K562 (cell line): ENCODE results near the gene TBC1D16. TPM values are rescaled to one million over a fixed set of nuclear protein-coding genes. Genes with fewer than 3 reads are reported as not detected.

Source experiments
- ATAC-seq: fragments of 200-7000 bp; cut with Tn5 transposase; 3 replicates; pipeline ENCODE4 v1.9.1; 2020; ENCODE audit warnings: moderate library complexity
- BruUV-seq: library from RNA; stranded (reverse); fragments of 400-500 nt; replicated peaks from 2 replicates; lab custom pipeline; 2021; lab: Mats Ljungman, UMichigan
- CTCF ChIA-PET: fragments of 300-600 bp; formaldehyde crosslinking; extraction: SDS; loops from one replicate; lab custom pipeline; 2021; ENCODE audit warnings: low intra/inter-chr PET ratio; lab: Yijun Ruan, JAX
- POLR2A ChIA-PET: fragments of 300-600, 350-650 bp; sonication (Branson Sonifier 250); formaldehyde crosslinking; extraction: SDS; loops from one replicate; lab custom pipeline; 2021; ENCODE audit warnings: antibody characterized with exemption, inconsistent platforms; lab: Yijun Ruan, JAX
- DNase-seq, 4 experiments: peaks; one replicate each; pipeline versions ENCODE4 v3.0.0 to v3.0.0-alpha.2; 2011 to 2018; ENCODE audit warnings: low spot score in 3 of 4, mixed read lengths in 3 of 4; ENCODE audit errors: extremely low read depth in 1 of 4
- FAIRE-seq: peaks from 2 replicates; lab custom pipeline; 2011; peaks lifted over from hg19 to GRCh38; lab: Jason Lieb, UNC
- H2AFZ ChIP-seq: 2 replicates; pipeline ENCODE4 v1.6.0; 2011; ENCODE audit warnings: low read depth, low read length, control low read depth, inconsistent platforms
- H3K27ac ChIP-seq: fragments of 200-600 bp; 3 replicates; pipeline ENCODE4 v1.8.0; 2011; ENCODE audit warnings: low read depth, mild to moderate bottlenecking, control low read depth, inconsistent platforms, low read length, moderate library complexity, mixed read lengths; ENCODE audit errors: extremely low read depth
- H3K27me3 ChIP-seq, 2 experiments: fragments of 300-600 bp in 1 of 2; 2 replicates in 1 of 2; 3 replicates in 1 of 2; pipeline versions ENCODE4 v1.6.0 to v1.8.0; 2011; ENCODE audit warnings: inconsistent platforms in 2 of 2, low read length in 2 of 2, mild to moderate bottlenecking in 1 of 2, mixed read lengths in 1 of 2, moderate library complexity in 1 of 2; ENCODE audit not compliant: control insufficient read depth in 2 of 2, insufficient read depth in 2 of 2
- H3K36me3 ChIP-seq: fragments of 300-600 bp; 3 replicates; pipeline ENCODE4 v1.8.0; 2011; ENCODE audit warnings: mild to moderate bottlenecking, low read length, inconsistent platforms; ENCODE audit not compliant: control insufficient read depth, insufficient read depth
- H3K4me1 ChIP-seq, 2 experiments: fragments of 200-600 bp in 1 of 2; replicated peaks in 1 of 2; 2 replicates in 1 of 2; 3 replicates in 1 of 2; pipeline versions ENCODE4 v1.5.1 to v1.8.0; 2011; ENCODE audit warnings: inconsistent platforms in 2 of 2, low read length in 2 of 2, mild to moderate bottlenecking in 1 of 2, mixed read lengths in 1 of 2, moderate library complexity in 1 of 2; ENCODE audit not compliant: control insufficient read depth in 2 of 2, insufficient read depth in 2 of 2
- H3K4me2 ChIP-seq: 2 replicates; pipeline ENCODE4 v1.6.1; 2011; ENCODE audit warnings: low read length, control low read depth, inconsistent platforms, mixed read lengths; ENCODE audit not compliant: insufficient read depth
- H3K4me3 ChIP-seq: fragments of 200-600 bp; sonication (generic), shearing (Covaris generic); 2 replicates; pipeline ENCODE4 v1.5.1; 2016; ENCODE audit warnings: control low read depth, inconsistent platforms
- H3K79me2 ChIP-seq: fragments of 200-600 bp; 3 replicates; pipeline ENCODE4 v1.8.0; 2011; ENCODE audit warnings: low read length, inconsistent platforms; ENCODE audit not compliant: control insufficient read depth, insufficient read depth
- H3K9ac ChIP-seq, 2 experiments: 2 replicates each; pipeline versions ENCODE4 v1.6.0 to v1.6.1; 2011; ENCODE audit warnings: low read depth in 2 of 2, low read length in 2 of 2, control low read depth in 1 of 2, inconsistent platforms in 1 of 2, mild to moderate bottlenecking in 1 of 2, mixed read lengths in 1 of 2; ENCODE audit not compliant: insufficient read depth in 1 of 2
- H3K9me1 ChIP-seq: one replicate; pipeline ENCODE4 v1.6.0; 2011; ENCODE audit warnings: inconsistent platforms, mild to moderate bottlenecking, low read length, moderate library complexity; ENCODE audit not compliant: control insufficient read depth, insufficient read depth
- H3K9me3 ChIP-seq: replicated peaks from 2 replicates; pipeline ENCODE4 v1.5.1; 2011; ENCODE audit warnings: low read depth, low read length, inconsistent platforms; ENCODE audit not compliant: control insufficient read depth, insufficient read depth
- H4K20me1 ChIP-seq: replicated peaks from 2 replicates; pipeline ENCODE4 v1.6.1; 2011; ENCODE audit warnings: low read length, inconsistent platforms, mixed read lengths; ENCODE audit not compliant: control insufficient read depth, insufficient read depth
- BRF2 ChIP-seq: IDR thresholded peaks from 3 replicates; pipeline ENCODE4 v1.6.1; 2011; ENCODE audit warnings: borderline replicate concordance, mild to moderate bottlenecking; ENCODE audit not compliant: insufficient read length, insufficient read depth
- ELK1 ChIP-seq: sonication (generic); formaldehyde crosslinking; IDR thresholded peaks from 2 replicates; pipeline ENCODE4 v1.8.1; 2022; ENCODE audit warnings: missing genetic modification reagents
- EZH2 ChIP-seq: IDR thresholded peaks from 2 replicates; pipeline ENCODE4 v1.6.1; 2012; ENCODE audit warnings: low read depth, mild to moderate bottlenecking, inconsistent platforms, low read length, borderline replicate concordance
- FUS ChIP-seq: fragments of 200-400 bp; formaldehyde crosslinking; optimal IDR thresholded peaks from 2 replicates; pipeline ENCODE3; 2017; ENCODE audit warnings: low read depth, low read length
- HMG20A ChIP-seq: fragments of 450-650 bp; formaldehyde crosslinking; conservative IDR thresholded peaks from 2 replicates; pipeline ENCODE4 v1.4.0; 2020; ENCODE audit warnings: mild to moderate bottlenecking, mixed read lengths
- MAFK ChIP-seq: IDR thresholded peaks from 2 replicates; pipeline ENCODE4 v1.6.1; 2011; ENCODE audit warnings: low read length, improper control_type of control experiment
- MAX ChIP-seq: sonication (generic); formaldehyde crosslinking; IDR thresholded peaks from 2 replicates; pipeline ENCODE4 v1.9.0; 2022; ENCODE audit warnings: mild to moderate bottlenecking, missing genetic modification reagents
- MBD2 ChIP-seq: sonication (generic); IDR thresholded peaks from 2 replicates; pipeline ENCODE4 v1.6.1; 2016; ENCODE audit warnings: low read depth, borderline replicate concordance
- SNAPC5 ChIP-seq: fragments of 250-450 bp; sonication (Bioruptor Pico); IDR thresholded peaks from 2 replicates; pipeline ENCODE4 v1.8.0; 2021; ENCODE audit warnings: moderate library complexity, mild to moderate bottlenecking, inconsistent platforms
- ZNF41 ChIP-seq: fragments of 250-450 bp; sonication (Bioruptor Pico); conservative IDR thresholded peaks from 2 replicates; pipeline ENCODE4 v1.4.0; 2020; ENCODE audit warnings: mild to moderate bottlenecking
- ZSCAN29 ChIP-seq: fragments of 450-650 bp; IDR thresholded peaks from 2 replicates; pipeline ENCODE4 v1.6.1; 2017
- WGBS: fragments of 100-300 bp; shearing (Covaris generic); methylation state at CpG from one replicate; pipeline ENCODE4 v1.1.6; 2016; ENCODE audit warnings: low coverage, mixed read lengths; ENCODE audit not compliant: insufficient coverage; ENCODE audit errors: missing lambda C conversion rate; 5-methylcytosine and 5-hydroxymethylcytosine counted together
- in situ Hi-C: fragments of 300-500 bp; cut with MboI; formaldehyde crosslinking; loops from 4 replicates; pipeline ENCODE4 v1.15.0; 2018; ENCODE audit warnings: inconsistent platforms, mixed read lengths
- intact Hi-C: fragments of 100-400 bp; cut with micrococcal nuclease; formaldehyde crosslinking; loops from 2 replicates; pipeline ENCODE4 v1.14.2; 2022
- polyA plus RNA-seq, 8 experiments: library from polyadenylated mRNA; depleted of rRNA in 4 of 8; stranded (reverse) in 5 of 8; unstranded in 3 of 8; fragments of >200 nt; fragmentation: Nextera tagmentation in 2 of 8; fragmentation: Illumina TruSeq in 1 of 8; extraction: Ambion mirVana in 2 of 8; extraction: Trizol in 1 of 8; gene quantifications; 2 replicates each; pipeline versions ENCODE4 v1.2.1 to v1.2.3, GENCODE V29; 2011 to 2014; ENCODE audit warnings: inconsistent platforms in 1 of 8, missing spikeins in 1 of 8
- total RNA-seq, 7 experiments: library from RNA; depleted of rRNA in 6 of 7; stranded (reverse); fragments of >200 nt in 6 of 7; fragmentation: Illumina TruSeq in 2 of 7; extraction: Trizol in 2 of 7; gene quantifications; 2 replicates each; pipeline versions ENCODE4 v1.2.1 to v1.2.3, GENCODE V29; 2011 to 2021; ENCODE audit warnings: low replicate concordance in 1 of 7

Gene TBC1D16
- total and polyA plus RNA-seq, 9 of the 15 experiments (the other 6 are each of a cell fraction or from before 2014, with no cell fraction given), result 0.01 to 0.20 (median 0.03) TPM; not detected in 1

- FAIRE-seq (no peak), DNase-seq (no peak), ATAC-seq (no peak)
- no peak overlapping the region for H3K4me2 ChIP-seq
- WGBS, result 3% methylated on average over 8 of the region's 9 CpGs
- in situ Hi-C loops (no loop called here), intact Hi-C loops (no loop called here)
- H3K79me2 ChIP-seq, result no peaks in the 10 kb centered on the region
- BruUV-seq, result no TSS peak
- no peak overlapping the region for H3K4me3 ChIP-seq
- no peaks in the 10 kb centered on the region for H3K36me3 ChIP-seq
- no peaks in the 10 kb centered on the region for H3K9me3 ChIP-seq
- H3K4me1 ChIP-seq, result peaks cover 0 to 14% of the 10 kb centered on the region in 2 experiments; a peak in 2 of 5 replicates
- no peaks in the 10 kb centered on the region for H3K9me1 ChIP-seq
- ChIA-PET CTCF (no interaction called here), POLR2A (interaction anchor here (2.0 kb wide), 1 partner anchor 8 kb away, joined by 10 read pairs; no protein-coding TSS in a partner anchor)
- H3K9ac ChIP-seq, result 0 out of 4 replicates have a peak overlapping the region, but pooled peaks of 1 of the 2 experiments have one; percentile 17
- TF ChIP-seq FUS (no peak), BRF2 (no peak), ZNF41 (CRISPR knock-in tag) (no peak), MAFK (no peak), HMG20A (CRISPR knock-in tag) (no peak), SNAPC5 (CRISPR knock-in tag) (no peak), EZH2 (no peak), ZSCAN29 (no peak), ELK1 (CRISPR knock-in tag) (no peak), MBD2 (no peak), MAX (CRISPR knock-in tag) (no peak)
- no peak overlapping the region for H3K27ac ChIP-seq
- peaks cover 33 to 73% of the 10 kb centered on the region in 2 experiments; a peak in 4 of 5 replicates for H3K27me3 ChIP-seq
- H2AFZ ChIP-seq, result no peak overlapping the region
- H4K20me1 ChIP-seq, result peaks cover 15% of the 10 kb centered on the region; the same call in 1 of the 2 replicates
These were observed 101.1 kb downstream of the TBC1D16 start for GRCh38 chr17:79934653-79934970.
